GM18507 (cell line): ENCODE results near the gene NUFIP1.
"Not testable (repeated sequence)": the region's sequence is repeated elsewhere in the genome, so short reads cannot be mapped to it uniquely, and the experiment has no call there.

Experiments
- DNase-seq: peaks from one replicate; pipeline ENCODE4 v3.0.0; 2011; ENCODE audit warnings: low read depth; ENCODE audit not compliant: insufficient read length; ENCODE audit errors: extremely low spot score
- FAIRE-seq: peaks from 2 replicates; lab custom pipeline; 2011; peaks lifted over from hg19 to GRCh38; lab: Jason Lieb, UNC

Gene NUFIP1

DNA sequence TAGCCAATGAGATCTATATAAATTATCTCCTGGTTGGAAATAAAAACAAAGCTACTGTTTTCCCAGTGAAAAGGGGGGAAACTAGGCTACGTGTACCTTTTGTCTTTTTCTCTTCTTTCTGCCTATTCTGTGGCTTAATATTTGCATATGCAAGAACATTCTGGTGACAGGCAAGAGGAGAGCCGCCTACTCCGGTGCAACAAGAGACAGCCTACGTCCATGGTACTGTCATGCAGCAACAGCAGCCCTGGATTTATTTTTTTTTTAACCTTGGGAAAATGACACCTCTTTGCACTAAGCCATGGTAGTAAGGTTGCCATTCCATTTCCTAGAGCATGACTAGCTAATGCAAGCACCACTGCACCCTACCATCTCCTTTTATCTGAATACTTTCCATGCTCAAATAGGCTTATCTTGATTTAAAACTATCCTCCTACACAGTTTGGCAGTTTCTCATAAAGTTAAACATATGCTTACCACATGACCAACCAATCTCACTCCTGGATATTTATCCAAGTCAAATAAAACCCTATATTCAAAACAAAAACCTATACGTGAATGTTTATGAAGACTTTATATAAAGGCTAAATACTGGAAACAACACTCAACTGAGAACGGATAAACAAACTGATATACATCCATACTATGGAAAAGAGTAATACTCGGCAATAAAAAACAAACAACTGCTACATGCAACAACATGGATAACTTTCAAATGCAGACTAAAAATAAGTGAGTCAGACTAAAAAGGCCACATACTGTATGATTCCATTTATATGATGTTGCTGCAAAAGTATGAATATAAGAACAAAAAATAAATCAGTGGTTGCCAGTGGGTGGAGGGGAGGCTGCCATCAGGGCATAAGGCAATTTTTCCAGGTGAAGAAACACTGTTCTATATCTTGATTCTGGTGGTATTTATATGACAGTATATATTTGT is 17.3 kb downstream of the NUFIP1 start:
- FAIRE-seq (no peak), DNase-seq (no peak)

DNA sequence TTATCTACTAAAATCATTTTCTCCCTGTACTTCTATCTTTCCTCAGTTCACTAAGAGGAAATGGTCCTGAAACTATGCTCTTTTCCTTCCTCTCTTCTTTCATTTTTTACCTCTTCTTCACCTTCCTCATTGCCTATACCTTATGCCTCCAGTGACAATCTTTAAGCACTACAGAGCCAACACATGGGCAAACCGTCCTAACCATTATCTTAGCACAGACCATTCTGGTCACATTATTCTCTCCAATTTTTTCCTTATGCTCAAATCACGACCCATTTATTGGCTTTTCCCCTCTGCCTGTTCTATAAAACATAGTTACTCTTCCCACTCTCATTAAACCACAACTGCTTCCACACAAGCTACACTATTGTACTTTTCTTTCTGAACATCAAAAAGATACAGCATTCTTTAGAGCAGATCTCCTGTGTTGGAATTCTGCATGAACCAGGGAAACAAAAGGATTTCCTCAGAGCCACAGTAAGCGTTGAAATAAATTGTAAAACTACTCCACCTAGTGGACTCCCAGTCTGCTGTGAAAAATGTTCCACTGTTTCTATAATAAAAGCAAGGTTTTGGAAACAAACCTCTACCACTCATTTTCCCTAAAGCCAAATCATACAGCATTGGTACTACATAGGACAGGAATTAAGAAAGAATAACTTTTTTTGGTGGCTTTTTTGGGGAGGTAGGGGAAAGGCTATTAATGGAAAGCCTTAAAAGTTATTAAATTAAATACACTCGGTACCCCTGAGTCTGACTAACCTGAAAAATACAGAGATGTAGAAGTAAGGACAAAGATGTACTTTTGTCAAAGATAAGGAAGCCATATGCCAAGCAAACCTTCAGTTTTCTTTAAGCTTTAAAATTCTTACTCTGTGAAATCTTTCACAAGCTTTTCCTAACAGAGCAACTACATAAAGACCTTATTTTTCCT is 19.5 kb downstream of the NUFIP1 start:
- DNase-seq, result no peak

DNA sequence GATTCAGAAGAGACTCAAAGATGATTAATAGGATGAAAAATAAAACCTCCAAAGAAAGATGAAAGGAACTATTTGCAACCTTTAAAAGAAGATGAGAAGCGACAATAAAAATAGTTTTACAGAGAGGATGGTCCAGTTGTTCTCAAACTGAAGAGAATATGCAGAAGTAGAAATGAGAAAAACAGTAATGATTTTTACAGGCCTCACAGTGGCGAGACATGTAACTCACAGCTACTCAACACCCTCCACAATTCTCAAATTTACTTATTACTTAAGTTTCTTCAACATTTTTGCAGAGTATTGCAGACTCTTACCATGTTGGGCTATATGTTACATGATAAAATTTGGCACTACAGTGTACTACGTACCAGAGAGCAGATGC is 20.8 kb downstream of the NUFIP1 start:
- DNase-seq (no peak), FAIRE-seq (no peak)

More for the DNA sequence above, 19.5 kb downstream of the NUFIP1 start:
- peak; percentile 73 for FAIRE-seq

DNA sequence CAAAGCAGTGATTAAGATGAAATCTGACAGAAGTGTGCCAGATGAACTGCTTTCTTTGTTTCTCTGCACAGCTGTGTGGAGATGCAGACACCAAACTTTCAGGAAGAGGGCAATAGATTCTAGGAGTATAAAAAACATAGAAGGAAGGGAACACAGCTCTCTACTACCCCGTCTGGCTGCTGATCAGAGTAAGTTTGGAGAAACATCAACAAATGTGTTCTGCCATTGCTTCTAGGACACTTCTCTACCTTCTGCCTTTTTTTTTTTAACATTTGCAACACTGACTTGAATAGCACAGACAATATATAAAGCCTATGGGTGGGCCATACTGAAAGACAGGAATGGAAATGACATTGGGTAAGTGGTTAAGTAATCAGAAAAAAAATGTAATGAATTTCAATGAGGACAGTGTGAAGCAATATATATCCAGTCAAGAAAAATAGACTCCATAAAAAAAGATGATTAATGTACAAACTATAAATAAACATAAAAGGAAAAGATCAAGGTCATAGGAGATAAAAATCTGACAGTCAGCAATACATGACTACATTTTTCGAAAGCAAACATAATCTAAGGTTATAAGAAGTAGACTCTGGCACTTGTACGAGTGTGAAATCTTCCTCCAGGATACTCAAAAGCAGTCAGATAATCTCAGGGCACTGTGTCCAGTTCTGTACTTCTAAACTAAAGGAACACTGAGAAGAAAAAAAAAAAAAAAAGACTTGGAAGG is 21.4 kb downstream of the NUFIP1 start:
- FAIRE-seq (no peak), DNase-seq (no peak)

DNA sequence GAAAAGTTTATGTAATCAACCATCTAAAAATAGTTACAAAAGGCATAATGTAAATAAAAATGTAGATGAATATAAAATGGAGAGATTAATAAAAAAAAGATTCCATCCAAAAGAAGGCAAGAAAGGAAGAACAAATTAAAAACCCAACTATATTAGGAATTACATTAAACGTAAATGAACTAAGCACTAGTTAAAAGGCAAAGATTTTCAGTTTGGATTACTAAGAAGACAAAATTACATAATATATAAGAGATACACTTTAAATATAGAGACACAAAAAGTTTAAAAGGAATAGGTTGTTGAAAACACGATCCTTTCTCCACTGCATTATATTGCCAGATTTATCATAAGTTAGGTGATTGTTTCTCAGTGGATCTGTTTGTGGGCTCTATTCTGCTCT is 27.3 kb downstream of the NUFIP1 start:
- no peak for DNase-seq
- FAIRE-seq, result no peak

DNA sequence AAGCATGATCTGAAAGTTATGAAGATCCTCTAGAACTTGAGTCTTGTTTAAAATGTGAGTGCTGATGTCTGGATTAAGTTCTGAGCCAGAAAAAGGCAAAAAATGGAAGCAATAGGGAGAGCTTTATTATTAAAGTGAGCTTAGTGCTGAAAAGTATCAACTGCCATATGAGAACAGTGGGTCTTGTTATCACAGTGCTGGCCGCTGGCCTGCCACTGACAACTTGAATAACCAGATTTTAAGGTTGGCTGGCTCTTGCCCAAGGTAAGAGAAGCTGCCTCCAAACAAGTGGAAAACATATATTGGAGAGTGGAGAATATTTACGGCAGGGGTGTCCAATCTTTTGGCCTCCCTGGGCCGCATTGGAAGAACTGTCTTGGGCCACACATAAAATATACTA is 33.9 kb downstream of the NUFIP1 start:
- no peak for DNase-seq
- FAIRE-seq, result no peak

DNA sequence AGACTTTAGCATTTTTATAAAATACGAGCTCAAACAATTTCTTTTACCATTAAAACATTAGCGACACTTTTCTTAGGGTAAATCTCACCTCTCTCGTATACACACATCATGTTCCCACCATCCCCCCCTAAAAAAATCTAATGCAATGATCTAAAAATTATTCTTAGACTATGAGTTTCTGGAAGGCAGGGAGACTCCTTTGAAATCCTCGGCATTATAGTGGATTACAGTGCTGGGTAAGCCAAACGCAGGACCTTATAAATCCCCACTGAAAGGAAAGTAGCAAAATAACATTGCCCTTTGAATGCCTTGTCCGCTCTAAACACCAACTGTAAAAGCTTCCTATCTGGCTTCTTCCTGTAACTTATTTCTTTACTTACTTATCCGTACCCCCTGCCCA is 35.0 kb downstream of the NUFIP1 start:
- DNase-seq, result no peak
- FAIRE-seq, result no peak

DNA sequence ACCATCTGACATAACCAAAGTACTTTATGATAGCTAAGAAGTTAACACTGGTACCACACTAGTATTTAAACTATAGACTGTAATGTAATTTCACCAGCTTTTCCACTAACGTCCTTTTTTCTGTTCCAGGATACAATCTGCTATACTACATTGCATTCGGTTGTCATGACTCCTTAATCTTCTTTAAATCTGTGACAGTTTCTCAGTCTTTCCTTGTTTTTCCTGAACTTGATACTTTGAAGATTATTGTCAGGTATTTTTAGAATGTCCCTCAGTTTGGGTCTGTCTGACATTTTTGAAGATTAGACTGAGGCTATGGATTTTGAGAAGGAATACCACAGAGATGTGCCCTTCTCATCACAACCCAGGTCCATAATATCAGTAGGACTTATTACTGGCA is 36.6 kb downstream of the NUFIP1 start:
- FAIRE-seq, result no peak
- no peak for DNase-seq

DNA sequence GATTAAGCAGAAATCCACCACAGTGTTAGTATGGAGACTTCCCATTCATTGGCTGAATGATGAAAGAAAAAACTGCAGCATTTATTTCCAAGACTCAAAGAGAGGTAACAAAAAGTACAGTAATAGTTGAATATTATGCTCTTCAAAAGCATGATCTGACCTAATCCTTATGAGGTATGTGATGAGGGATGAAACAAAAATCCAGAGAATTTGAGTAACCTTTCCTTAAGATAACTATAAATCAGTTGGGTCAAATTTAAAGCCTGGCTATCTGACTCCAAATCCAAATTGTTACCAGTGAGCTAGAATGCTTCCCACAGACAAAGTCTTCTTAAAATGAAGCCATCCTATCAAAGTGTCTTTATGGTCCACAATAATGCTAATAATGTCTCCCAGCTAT is 38.1 kb downstream of the NUFIP1 start:
- DNase-seq (no peak), FAIRE-seq (no peak)

DNA sequence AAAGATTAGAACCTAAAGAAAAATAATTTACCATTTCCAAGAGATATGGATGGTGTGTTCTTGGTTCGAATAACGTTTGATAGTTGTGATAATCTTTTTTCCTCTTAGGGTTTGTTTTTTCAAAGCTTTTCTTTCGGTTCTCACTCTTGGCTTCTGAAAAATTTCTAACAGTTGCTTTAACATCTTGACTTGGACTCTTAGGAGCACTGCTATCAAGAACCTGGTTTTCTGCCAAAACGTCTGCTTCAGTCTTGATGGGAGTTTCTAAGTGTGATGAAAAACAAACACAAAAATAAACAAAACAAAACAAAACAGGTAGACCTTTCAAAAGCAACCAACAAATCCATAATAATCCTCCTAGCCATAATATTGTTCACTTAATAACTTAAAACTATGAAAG is 45.9 kb downstream of the NUFIP1 start:
- not testable (repeated sequence) for DNase-seq, FAIRE-seq

DNA sequence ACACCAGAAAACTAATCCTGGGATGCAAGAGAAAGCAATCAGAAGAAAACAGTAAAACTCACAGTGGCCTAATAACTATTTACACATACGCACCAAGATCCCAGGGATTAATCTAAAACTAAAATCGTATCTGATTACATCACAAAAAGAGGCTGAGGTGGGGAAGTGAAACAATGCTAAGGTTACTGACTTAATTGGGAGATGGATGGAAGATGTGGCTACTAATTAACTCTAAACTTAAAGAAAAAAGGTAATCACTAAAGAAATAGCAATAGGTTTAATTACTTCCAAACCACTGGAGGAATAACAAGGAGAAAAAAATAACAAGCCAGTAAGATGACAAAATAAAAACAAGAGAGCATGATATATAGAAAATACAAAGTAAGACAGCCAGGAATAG is 50.4 kb downstream of the NUFIP1 start:
- DNase-seq, result no peak
- no peak for FAIRE-seq

DNA sequence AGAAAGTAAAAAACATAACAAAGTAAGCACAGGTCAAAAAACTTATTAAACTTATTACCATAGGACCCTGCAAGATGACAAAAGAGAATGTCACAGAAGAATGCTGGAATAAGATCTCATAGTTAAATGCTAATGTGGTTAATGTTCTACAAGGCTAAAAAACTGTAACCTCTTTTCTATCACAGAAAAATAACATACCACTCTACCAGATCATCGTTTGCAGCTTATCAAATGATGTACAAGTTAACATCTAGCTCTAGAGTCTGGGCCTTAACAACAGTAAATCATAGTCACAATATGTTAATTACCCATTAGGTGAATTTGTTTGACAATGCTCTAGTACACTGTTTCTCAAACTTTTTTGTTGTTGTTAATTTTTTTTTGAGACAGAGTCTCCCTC is 53.0 kb downstream of the NUFIP1 start:
- no peak for DNase-seq

DNA sequence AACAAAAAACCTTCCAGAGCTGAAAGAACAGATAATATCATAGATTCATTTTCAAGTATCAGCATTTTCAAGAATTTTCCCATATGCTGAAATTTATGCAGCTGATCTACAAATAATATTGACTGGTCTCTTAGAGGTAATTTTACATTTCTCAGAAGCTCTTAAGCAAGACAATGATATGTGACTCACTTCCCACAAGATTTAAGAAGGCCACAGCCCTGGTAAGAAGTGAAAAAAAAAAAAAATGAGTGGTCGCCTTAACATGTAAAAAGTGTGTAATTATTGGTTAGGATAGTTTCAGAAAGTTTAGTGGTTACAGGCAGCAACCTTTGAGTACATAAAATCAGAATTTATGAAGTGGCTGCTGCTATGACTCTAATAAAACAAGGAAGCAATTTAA is 54.5 kb downstream of the NUFIP1 start:
- DNase-seq, result no peak
- FAIRE-seq, result no peak

More for the DNA sequence above, 53.0 kb downstream of the NUFIP1 start:
- no peak for FAIRE-seq

DNA sequence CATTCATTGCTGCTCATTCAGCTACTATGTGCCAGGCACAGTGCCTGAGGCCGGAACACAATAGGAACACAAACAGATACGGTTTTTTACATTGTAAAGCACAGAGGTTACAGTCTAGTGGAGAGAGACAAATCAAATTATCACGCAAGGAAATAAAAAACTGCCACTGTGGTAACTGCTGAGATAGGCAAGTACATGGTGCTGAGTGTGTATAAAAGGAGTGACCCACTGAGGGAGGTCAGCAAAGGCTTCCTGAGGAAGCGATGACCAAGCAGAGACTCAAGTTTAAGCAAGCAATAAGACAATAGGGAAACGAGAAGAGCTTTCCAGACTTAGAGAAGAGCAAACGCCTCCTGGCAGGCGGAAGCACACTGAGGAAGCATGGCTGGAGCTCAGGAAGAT is 56.4 kb downstream of the NUFIP1 start:
- DNase-seq, result no peak
- FAIRE-seq, result no peak

DNA sequence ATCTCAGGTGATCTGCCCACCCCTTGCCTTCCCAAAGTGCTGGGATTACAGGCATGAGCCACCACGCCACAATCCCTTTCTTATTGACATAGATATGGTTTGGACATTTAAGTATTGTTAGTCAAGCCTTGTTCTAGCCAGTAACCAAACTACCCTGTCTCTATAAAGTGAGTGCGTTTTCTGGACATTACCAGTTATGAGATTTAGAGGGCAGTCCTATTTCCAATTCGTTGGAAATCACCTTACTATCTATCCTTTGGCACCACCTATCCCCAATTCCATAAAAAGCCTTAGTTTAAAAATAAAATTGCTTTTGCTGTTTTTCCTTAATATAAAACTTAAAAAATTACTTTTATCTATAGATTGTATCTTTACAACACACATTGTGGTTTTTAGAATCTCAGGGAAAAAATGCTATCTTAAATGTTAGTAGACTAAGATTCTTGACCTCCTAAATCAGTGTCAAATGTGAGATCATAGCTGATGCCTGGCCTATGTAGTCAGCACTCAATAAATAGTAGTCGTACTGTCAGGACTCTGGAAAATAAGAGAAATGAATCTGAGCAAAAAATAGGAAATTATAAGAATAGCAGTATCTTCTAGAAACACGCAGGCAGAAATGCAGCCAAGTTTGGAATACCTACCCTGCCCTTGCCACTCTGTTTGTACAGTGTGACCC is 57.0 kb downstream of the NUFIP1 start:
- DNase-seq (no peak), FAIRE-seq (no peak)

DNA sequence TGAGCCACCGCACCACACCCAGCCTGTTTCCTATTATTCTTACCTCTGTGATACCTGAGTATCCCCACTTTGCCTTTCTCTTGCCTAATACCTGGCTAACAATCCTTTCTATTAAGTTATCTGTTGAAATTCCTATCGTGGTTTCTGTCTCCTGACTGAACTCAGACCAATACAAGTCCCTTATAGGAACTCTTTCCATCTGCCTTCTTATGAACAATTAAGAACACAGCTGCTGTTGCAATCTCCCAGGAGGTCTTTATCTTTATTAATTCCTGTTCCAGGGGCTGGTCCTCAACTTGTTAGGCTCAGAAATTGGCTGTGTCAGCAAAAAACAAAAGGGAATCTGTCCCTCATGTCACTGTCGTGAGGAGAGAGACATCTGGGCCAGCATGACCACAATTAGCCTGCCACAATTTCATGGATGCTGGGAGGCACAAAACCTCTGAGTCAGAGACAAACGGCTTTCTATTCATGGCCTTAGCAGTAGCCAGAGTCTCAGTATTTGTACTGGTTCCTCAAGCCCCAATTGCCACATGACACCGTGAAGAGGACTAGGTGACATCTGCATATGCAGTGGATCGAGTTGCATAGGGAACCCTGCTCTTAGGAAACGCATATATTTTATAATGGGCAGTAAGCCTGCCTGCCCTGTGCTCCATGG is 58.2 kb downstream of the NUFIP1 start:
- FAIRE-seq, result no peak
- DNase-seq, result no peak

DNA sequence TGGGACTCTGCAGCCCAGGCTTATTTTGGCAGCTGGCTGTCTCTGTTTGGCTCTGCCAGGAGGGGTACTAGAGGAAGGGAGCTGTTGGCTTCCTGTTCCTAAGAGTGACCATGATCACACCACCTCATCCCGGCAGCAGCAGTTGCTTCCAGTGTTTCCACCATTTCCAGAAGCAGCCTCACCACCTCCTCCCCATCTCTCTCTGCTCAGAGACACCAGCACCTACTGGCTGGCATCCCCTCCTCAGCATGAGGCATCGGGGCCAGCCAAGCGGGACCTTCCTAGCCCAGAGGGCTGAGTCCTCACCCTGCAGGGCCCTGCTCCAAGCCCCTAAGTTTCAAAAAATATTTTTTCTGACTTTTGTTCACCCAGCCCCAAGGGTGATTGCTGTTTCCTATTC is 59.0 kb downstream of the NUFIP1 start:
- FAIRE-seq, result no peak
- DNase-seq, result no peak

DNA sequence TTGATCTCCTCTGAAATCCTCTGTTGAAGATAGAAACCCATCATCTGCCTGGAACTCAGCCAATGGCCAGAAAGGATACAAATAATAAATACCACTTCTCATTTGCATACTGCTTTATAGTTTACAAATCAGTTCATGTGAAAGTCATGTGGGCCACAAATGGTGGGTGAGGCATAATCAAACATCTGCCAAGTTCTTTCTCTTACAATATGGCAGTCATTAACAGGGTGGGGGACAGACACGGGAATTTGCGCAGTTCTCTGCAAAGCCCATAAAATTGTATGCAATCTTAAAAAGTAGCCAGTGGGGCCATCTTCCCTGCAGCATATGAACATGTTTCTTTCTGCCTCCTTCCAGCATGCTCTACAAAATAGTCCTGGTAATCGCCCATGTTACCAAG is 59.6 kb downstream of the NUFIP1 start:
- FAIRE-seq (no peak), DNase-seq (no peak)

DNA sequence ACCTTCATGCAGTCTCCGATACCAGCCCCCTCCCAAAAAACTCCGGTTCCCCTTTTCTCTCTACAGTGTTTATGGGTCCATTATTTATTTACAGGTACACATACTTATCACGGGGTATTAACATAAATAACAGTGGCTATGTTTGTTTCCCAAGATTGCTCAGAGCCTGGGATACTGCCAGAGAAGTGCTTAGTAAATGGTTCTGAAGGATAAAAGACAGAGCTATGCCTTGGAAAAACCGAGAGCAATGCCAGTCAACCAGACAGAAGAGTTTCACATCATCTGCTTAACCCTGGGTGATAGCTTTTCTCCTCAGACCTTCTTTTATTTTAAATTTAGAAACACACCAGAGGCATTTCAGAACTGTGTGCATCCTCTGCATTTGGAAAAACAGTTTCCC is 61.3 kb downstream of the NUFIP1 start:
- FAIRE-seq (no peak), DNase-seq (no peak)
